GM23338 (cell line): ENCODE measurements around the gene PTPRN2. TPM values are rescaled to one million over a fixed set of nuclear protein-coding genes. Genes with fewer than 3 reads are reported as not detected.

Source experiments
- ATAC-seq: fragments of 200-7000 bp; cut with Tn5 transposase; 3 replicates; pipeline ENCODE4 v1.9.1; 2020
- DNase-seq: peaks from one replicate; pipeline ENCODE4 v3.0.0-alpha.2; 2015; ENCODE audit warnings: low spot score
- H2AFZ ChIP-seq: fragments of 200-600 bp; sonication (generic); 2 replicates; pipeline ENCODE4 v1.8.0; 2016; ENCODE audit warnings: antibody characterized with exemption, mild to moderate bottlenecking, moderate library complexity
- H3F3A ChIP-seq: fragments of 200-600 bp; sonication (generic); replicated peaks from 2 replicates; pipeline ENCODE4 v1.8.0; 2017; ENCODE audit warnings: antibody characterized with exemption, mixed run types, low read depth
- H3K27ac ChIP-seq: fragments of 200-600 bp; sonication (generic); 2 replicates; pipeline ENCODE4 v1.6.1; 2016; ENCODE audit warnings: low read depth
- H3K27me3 ChIP-seq: fragments of 200-600 bp; sonication (generic); 2 replicates; pipeline ENCODE4 v1.8.0; 2016; ENCODE audit warnings: mild to moderate bottlenecking, mixed run types, moderate library complexity; ENCODE audit not compliant: insufficient read depth
- H3K36me3 ChIP-seq: fragments of 200-600 bp; sonication (generic); 2 replicates; pipeline ENCODE4 v1.8.0; 2016; ENCODE audit warnings: mild to moderate bottlenecking; ENCODE audit not compliant: insufficient read depth
- H3K4me1 ChIP-seq: fragments of 200-600 bp; sonication (generic); 2 replicates; pipeline ENCODE4 v1.8.0; 2016; ENCODE audit warnings: mild to moderate bottlenecking, moderate library complexity; ENCODE audit not compliant: insufficient read depth
- H3K4me2 ChIP-seq: fragments of 200-600 bp; sonication (generic); 2 replicates; pipeline ENCODE4 v1.7.1; 2017; ENCODE audit warnings: mixed run types
- H3K4me3 ChIP-seq: fragments of 200-600 bp; sonication (generic); 2 replicates; pipeline ENCODE4 v1.6.1; 2016; ENCODE audit warnings: mixed run types
- H3K79me2 ChIP-seq: fragments of 200-600 bp; sonication (generic); replicated peaks from 2 replicates; pipeline ENCODE4 v1.8.0; 2017; ENCODE audit warnings: mild to moderate bottlenecking; ENCODE audit not compliant: insufficient read depth
- H3K9me2 ChIP-seq: fragments of 200-600 bp; sonication (generic); 2 replicates; pipeline ENCODE4 v1.8.0; 2017; ENCODE audit not compliant: insufficient read depth
- H4K20me1 ChIP-seq: fragments of 200-600 bp; sonication (generic); replicated peaks from 2 replicates; pipeline ENCODE4 v1.8.0; 2017; ENCODE audit warnings: mild to moderate bottlenecking; ENCODE audit not compliant: insufficient read depth
- H3K27ac Mint-ChIP-seq: 2 replicates; pipeline ENCODE4 v1.8.0; 2020; ENCODE audit warnings: inconsistent platforms, mild to moderate bottlenecking, moderate library complexity, mixed read lengths
- H3K27me3 Mint-ChIP-seq: 3 replicates; pipeline ENCODE4 v1.8.0; 2022; ENCODE audit warnings: low read depth, mild to moderate bottlenecking, moderate library complexity, mixed read lengths, inconsistent platforms; ENCODE audit not compliant: insufficient read depth, poor library complexity
- H3K36me3 Mint-ChIP-seq: 3 replicates; pipeline ENCODE4 v1.8.0; 2021; ENCODE audit warnings: low read depth, mild to moderate bottlenecking, inconsistent platforms, moderate library complexity, mixed read lengths
- H3K4me1 Mint-ChIP-seq: 3 replicates; pipeline ENCODE4 v1.8.0; 2020; ENCODE audit warnings: mild to moderate bottlenecking, inconsistent platforms, mixed read lengths
- H3K4me3 Mint-ChIP-seq: 3 replicates; pipeline ENCODE4 v1.8.0; 2021; ENCODE audit warnings: moderate library complexity, mild to moderate bottlenecking, inconsistent platforms, mixed read lengths
- H3K9me3 Mint-ChIP-seq: 3 replicates; pipeline ENCODE4 v1.8.0; 2020; ENCODE audit warnings: moderate library complexity, mild to moderate bottlenecking, inconsistent platforms, mixed read lengths
- ETS1 ChIP-seq: IDR thresholded peaks from 2 replicates; pipeline ENCODE4 v1.6.1; 2016; ENCODE audit warnings: antibody characterized with exemption
- EZH2 ChIP-seq: fragments of 200-600 bp; sonication (generic); IDR thresholded peaks from one replicate; pipeline ENCODE4 v1.8.0; 2017; ENCODE audit warnings: antibody characterized with exemption, mild to moderate bottlenecking, low read depth; ENCODE audit not compliant: unreplicated experiment
- EZH2phosphoT487 ChIP-seq: fragments of 200-600 bp; sonication (generic); IDR thresholded peaks from one replicate; pipeline ENCODE4 v1.8.1; 2018; ENCODE audit warnings: antibody characterized with exemption; ENCODE audit not compliant: unreplicated experiment
- JUNB ChIP-seq: IDR thresholded peaks from one replicate; pipeline ENCODE4 v1.6.1; 2016; ENCODE audit warnings: antibody characterized with exemption; ENCODE audit not compliant: unreplicated experiment
- NANOG ChIP-seq: IDR thresholded peaks from 2 replicates; pipeline ENCODE4 v1.6.1; 2016; ENCODE audit warnings: antibody characterized with exemption, borderline replicate concordance
- REST ChIP-seq: IDR thresholded peaks from one replicate; pipeline ENCODE4 v1.6.1; 2018; ENCODE audit warnings: antibody characterized with exemption; ENCODE audit not compliant: unreplicated experiment
- STAT1 ChIP-seq: IDR thresholded peaks from one replicate; pipeline ENCODE4 v1.6.1; 2016; ENCODE audit warnings: antibody characterized with exemption; ENCODE audit not compliant: unreplicated experiment
- ZNF462 ChIP-seq: fragments of 250-450 bp; sonication (Bioruptor Pico); IDR thresholded peaks from 2 replicates; pipeline ENCODE4 v1.5.0; 2020; ENCODE audit warnings: mild to moderate bottlenecking, moderate library complexity
- polyA plus RNA-seq: library from polyadenylated mRNA; unstranded; fragments of >200 nt; fragmentation: Nextera tagmentation; extraction: Ambion mirVana; gene quantifications from 2 replicates; pipeline ENCODE4 v1.2.1, GENCODE V29; 2016
- total RNA-seq: library from RNA; depleted of rRNA; stranded (reverse); fragments of >200 nt; shearing (Covaris generic); gene quantifications from 2 replicates; pipeline ENCODE4 v1.2.3, GENCODE V29; 2014

Gene PTPRN2
- total and polyA plus RNA-seq, 2 experiments from 2014 or later: 0.87 to 4.0 TPM

- Mint-ChIP-seq H3K27ac (no peak overlapping the region), H3K27me3 (peaks cover 2% of the 10 kb centered on the region), H3K4me1 (no peaks in the 10 kb centered on the region)
These were observed 848.0 kb downstream of the PTPRN2 start for GRCh38 chr7:157739650-157740049.

GRCh38 chr7:157739031-157739430 lies 848.6 kb downstream of the PTPRN2 start:
- peaks cover 61% of the 10 kb centered on the region for H3K36me3 Mint-ChIP-seq
- no peak overlapping the region for H3K27ac Mint-ChIP-seq
- H3K4me3 ChIP-seq: no peak overlapping the region
- no peak overlapping the region for H2AFZ ChIP-seq
- DNase-seq (no peak), ATAC-seq (no peak)
- no peaks in the 10 kb centered on the region for H3K4me1 ChIP-seq
- no peak overlapping the region for H3K4me2 ChIP-seq
- H4K20me1 ChIP-seq: no peaks in the 10 kb centered on the region
- H3K4me1 Mint-ChIP-seq: no peaks in the 10 kb centered on the region
- H3K27ac ChIP-seq: no peak overlapping the region
- no peaks in the 10 kb centered on the region for H3K9me2 ChIP-seq
- peaks cover 98% of the 10 kb centered on the region for H3K9me3 Mint-ChIP-seq
- no peaks in the 10 kb centered on the region for H3K27me3 ChIP-seq
- H3K79me2 ChIP-seq: no peaks in the 10 kb centered on the region
- H3K27me3 Mint-ChIP-seq: peaks cover 4% of the 10 kb centered on the region
- no peaks in the 10 kb centered on the region for H3K36me3 ChIP-seq
- H3F3A ChIP-seq: no peaks in the 10 kb centered on the region
- no peak overlapping the region for H3K4me3 Mint-ChIP-seq
- TF ChIP-seq ZNF462 (CRISPR knock-in tag) (no peak), JUNB (no peak), EZH2 (no peak), REST (no peak), STAT1 (no peak), NANOG (no peak), ETS1 (no peak), EZH2phosphoT487 (no peak)

More at GRCh38 chr7:157739650-157740049, 848.0 kb downstream of the PTPRN2 start:
- Histone ChIP-seq H3K4me2 (no peak overlapping the region), H2AFZ (no peak overlapping the region), H3K27me3 (no peaks in the 10 kb centered on the region), H4K20me1 (no peaks in the 10 kb centered on the region), H3F3A (no peaks in the 10 kb centered on the region), H3K9me2 (no peaks in the 10 kb centered on the region), H3K4me1 (no peaks in the 10 kb centered on the region), H3K36me3 (no peaks in the 10 kb centered on the region), H3K27ac (no peak overlapping the region), H3K79me2 (no peaks in the 10 kb centered on the region), H3K4me3 (no peak overlapping the region)
- DNase-seq: no peak
- no peak for ATAC-seq
- H3K36me3 Mint-ChIP-seq: peaks cover 59% of the 10 kb centered on the region
- H3K9me3 Mint-ChIP-seq: peaks cover 97% of the 10 kb centered on the region
- TF ChIP-seq ETS1: no peak
- no peak overlapping the region for H3K4me3 Mint-ChIP-seq
